Activated CD4-positive, alpha-beta memory T cell treated with anti-CD3 and anti-CD28 coated beads for 36 hours (primary cell): Measurements from ENCODE around the gene CHADL. TPM values are rescaled to one million over a fixed set of nuclear protein-coding genes. Genes with fewer than 3 reads are reported as not detected.

ENCODE experiments used
- CTCF ChIA-PET: fragments of 350-600 bp; sonication (Branson Sonifier 250); formaldehyde crosslinking; loops from one replicate; lab custom pipeline; 2021; ENCODE audit warnings: antibody characterized with exemption, inconsistent platforms; lab: Charles Lee
- POLR2A ChIA-PET: fragments of 350-600 bp; sonication (Branson Sonifier 250); formaldehyde crosslinking; loops from one replicate; lab custom pipeline; 2021; ENCODE audit warnings: antibody characterized with exemption; lab: Charles Lee
- DNase-seq: peaks from one replicate; pipeline ENCODE4 v3.0.0-alpha.2; 2020
- H3K27ac Mint-ChIP-seq: one replicate; pipeline ENCODE4 v1.8.0; 2021; ENCODE audit warnings: mixed read lengths
- H3K27me3 Mint-ChIP-seq: one replicate; pipeline ENCODE4 v1.8.0; 2021; ENCODE audit warnings: mixed read lengths
- H3K36me3 Mint-ChIP-seq: one replicate; pipeline ENCODE4 v1.8.0; 2021; ENCODE audit warnings: mixed read lengths
- H3K4me1 Mint-ChIP-seq: one replicate; pipeline ENCODE4 v1.8.0; 2021; ENCODE audit warnings: low read depth, mixed read lengths
- H3K4me3 Mint-ChIP-seq: one replicate; pipeline ENCODE4 v1.8.0; 2021; ENCODE audit warnings: mild to moderate bottlenecking, mixed read lengths
- H3K9me3 Mint-ChIP-seq: one replicate; pipeline ENCODE4 v1.8.0; 2021; ENCODE audit warnings: mixed read lengths
- intact Hi-C: fragments of 100-400 bp; cut with micrococcal nuclease; formaldehyde crosslinking; loops from one replicate; pipeline ENCODE4 v1.15.1; 2023
- total RNA-seq, 2 experiments: library from RNA; stranded (reverse); gene quantifications; one replicate each; pipeline ENCODE4 v1.2.3, GENCODE V29; 2021

CHADL gene
- total RNA-seq = under 1 TPM; 0.12 to 0.21 TPM

- Mint-ChIP-seq H3K4me3 (no peak within 1 kb of the TSS), H3K4me1 (peaks cover 11% of the 10 kb centered on the region), H3K27ac (no peak within 1 kb of the TSS), H3K27me3 (no peaks in the 10 kb centered on the region), H3K36me3 (peaks cover 2% of the 10 kb centered on the region), H3K9me3 (no peaks in the 10 kb centered on the region)
- no peak for DNase-seq
- intact Hi-C loops = no loop called here
- CTCF ChIA-PET = no interaction called here
- POLR2A ChIA-PET = no interaction called here
Measured at GRCh38 chr22:41240377-41241132, at the start of gene CHADL. CHADL (minus strand) TSS chr22:41240931; CDS start chr22:41240881, 50 bp downstream.

- ChIA-PET POLR2A (no interaction called here), CTCF (no interaction called here)
Measured at GRCh38 chr22:41289671-41290070, 48.9 kb upstream of the CHADL start.

DNA sequence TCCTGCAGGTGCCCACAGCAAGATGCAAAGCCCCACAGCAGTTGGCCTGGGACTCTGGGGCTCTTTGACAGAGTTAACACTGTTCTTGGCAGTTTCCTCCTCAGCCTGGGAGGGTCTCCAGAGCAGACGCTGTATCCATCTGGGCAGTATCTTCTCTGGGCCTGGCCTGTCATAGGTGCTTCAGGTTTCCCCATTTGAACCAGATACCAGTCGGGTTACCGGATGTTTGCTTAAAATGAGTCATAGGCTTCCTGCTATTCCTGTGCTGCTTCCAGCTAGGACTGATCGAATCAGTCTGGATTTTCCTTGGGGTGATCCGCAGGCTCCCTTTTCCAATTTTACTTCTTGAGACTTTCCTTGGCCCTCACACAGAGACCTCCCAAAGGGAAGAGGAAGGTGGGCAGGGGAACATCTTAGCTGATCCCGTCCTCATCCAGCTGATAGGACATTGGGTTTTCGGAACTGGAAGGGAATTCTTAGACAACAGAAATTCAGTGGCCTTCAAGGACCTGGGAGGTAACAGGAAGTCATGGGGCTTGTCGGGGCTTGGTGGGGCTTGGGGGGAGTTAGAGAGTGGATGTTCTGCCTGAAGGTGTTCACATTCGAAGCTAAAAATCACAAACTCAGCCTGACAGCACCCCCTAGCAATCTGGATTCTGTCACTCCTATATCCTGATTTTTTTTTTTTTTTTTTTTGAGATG, 47.7 kb upstream of the CHADL start:
- peak overlapping the region; percentile 14 for H3K4me3 Mint-ChIP-seq
- ChIA-PET CTCF (interaction anchor here (1.0 to 3.6 kb wide), 2 partner anchors 13 to 16 kb away, joined by 4 to 24 read pairs; partner anchors contain the start of gene ZC3H7B), POLR2A (interaction anchor here (0.6 to 1.2 kb wide), 2 partner anchors 10 to 13 kb away, joined by 4 read pairs; partner anchors contain the start of gene ZC3H7B)

More at GRCh38 chr22:41289671-41290070, 48.9 kb upstream of the CHADL start:
- Mint-ChIP-seq H3K36me3 (peaks cover 6% of the 10 kb centered on the region), H3K4me1 (peaks cover 8% of the 10 kb centered on the region), H3K27me3 (no peaks in the 10 kb centered on the region), H3K9me3 (no peaks in the 10 kb centered on the region), H3K27ac (no peak overlapping the region), H3K4me3 (no peak overlapping the region)
- intact Hi-C loops = loop anchor here (5.0 to 10.0 kb wide), 4 partner anchors 82 to 565 kb away; partner anchors contain the start of genes DESI1, L3MBTL2, ST13 and XPNPEP3
- no peak for DNase-seq

DNA sequence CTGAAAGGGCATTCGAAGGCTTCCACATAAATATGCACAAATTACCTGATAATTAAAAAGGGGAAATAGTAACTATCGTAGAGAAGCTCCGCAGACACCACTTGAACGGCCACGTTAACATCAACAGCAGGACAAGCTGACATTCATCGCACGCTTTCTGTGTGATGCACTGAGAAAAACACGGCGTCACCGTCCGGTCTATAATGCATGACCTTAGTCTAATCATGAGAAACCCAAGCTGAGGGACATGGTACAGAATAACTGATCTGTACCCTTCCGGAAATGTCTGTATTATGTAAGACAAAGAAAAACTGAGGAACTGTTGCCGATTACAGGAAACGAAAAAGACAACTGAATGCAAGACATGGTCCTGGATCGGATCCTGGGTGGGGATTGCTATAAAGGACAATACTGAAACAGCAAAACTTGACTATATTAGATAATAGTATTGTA, 45.9 kb upstream of the CHADL start:
- peaks cover 22% of the 10 kb centered on the region for H3K36me3 Mint-ChIP-seq
- peak overlapping the region; percentile 99 for H3K27ac Mint-ChIP-seq
- ChIA-PET POLR2A (interaction anchor here (0.7 to 2.1 kb wide), 9 partner anchors 15 to 335 kb away, joined by 3 to 33 read pairs (median 5); partner anchors contain the start of genes ACO2, DESI1, PHF5A and PMM1), CTCF (interaction anchor here (0.7 to 3.6 kb wide), 2 partner anchors 15 to 182 kb away, joined by 3 to 24 read pairs; partner anchors contain the start of genes ACO2, PHF5A and ZC3H7B)
- intact Hi-C loops = loop anchor here (1.0 to 10.0 kb wide), 9 partner anchors 15 to 568 kb away; partner anchors contain the start of genes ACO2, DESI1, L3MBTL2 and PHF5A
- no peaks in the 10 kb centered on the region for H3K27me3 Mint-ChIP-seq
- H3K4me1 Mint-ChIP-seq = peaks cover 22% of the 10 kb centered on the region
- peak; percentile 77 for DNase-seq
- H3K9me3 Mint-ChIP-seq = no peaks in the 10 kb centered on the region
- peak overlapping the region; percentile 98 for H3K4me3 Mint-ChIP-seq

More for the DNA sequence above, 47.7 kb upstream of the CHADL start:
- Mint-ChIP-seq H3K9me3 (no peaks in the 10 kb centered on the region), H3K4me1 (peaks cover 14% of the 10 kb centered on the region), H3K36me3 (peaks cover 14% of the 10 kb centered on the region), H3K27ac (peak overlapping the region; percentile 50), H3K27me3 (no peaks in the 10 kb centered on the region)
- intact Hi-C loops = loop anchor here (5.0 to 10.0 kb wide), 4 partner anchors 81 to 566 kb away; partner anchors contain the start of genes DESI1, L3MBTL2, ST13 and XPNPEP3
- DNase-seq = no peak

GRCh38 chr22:41285820-41286638, 45.3 kb upstream of the CHADL start, which contains the start of gene RANGAP1:
RANGAP1 (minus strand) TSS chr22:41286187; CDS start chr22:41281044, 5,143 bp downstream.
- H3K4me3 Mint-ChIP-seq = peak within 1 kb of the TSS; percentile 98
- ChIA-PET POLR2A (interaction anchor here (0.9 to 2.1 kb wide), 9 partner anchors 16 to 335 kb away, joined by 3 to 33 read pairs (median 5); partner anchors contain the start of genes ACO2, DESI1, PHF5A and PMM1), CTCF (interaction anchor here (0.7 to 3.6 kb wide), 2 partner anchors 15 to 183 kb away, joined by 3 to 24 read pairs; partner anchors contain the start of genes ACO2, PHF5A and ZC3H7B)
- H3K27me3 Mint-ChIP-seq = no peaks in the 10 kb centered on the region
- peak within 1 kb of the TSS; percentile 99 for H3K27ac Mint-ChIP-seq
- peaks cover 24% of the 10 kb centered on the region for H3K36me3 Mint-ChIP-seq
- intact Hi-C loops = loop anchor here (1.0 to 10.0 kb wide), 10 partner anchors 15 to 569 kb away; partner anchors contain the start of genes ACO2, DESI1, L3MBTL2 and PHF5A
- H3K9me3 Mint-ChIP-seq = no peaks in the 10 kb centered on the region
- DNase-seq = peak; percentile 99
- peaks cover 25% of the 10 kb centered on the region for H3K4me1 Mint-ChIP-seq

DNA sequence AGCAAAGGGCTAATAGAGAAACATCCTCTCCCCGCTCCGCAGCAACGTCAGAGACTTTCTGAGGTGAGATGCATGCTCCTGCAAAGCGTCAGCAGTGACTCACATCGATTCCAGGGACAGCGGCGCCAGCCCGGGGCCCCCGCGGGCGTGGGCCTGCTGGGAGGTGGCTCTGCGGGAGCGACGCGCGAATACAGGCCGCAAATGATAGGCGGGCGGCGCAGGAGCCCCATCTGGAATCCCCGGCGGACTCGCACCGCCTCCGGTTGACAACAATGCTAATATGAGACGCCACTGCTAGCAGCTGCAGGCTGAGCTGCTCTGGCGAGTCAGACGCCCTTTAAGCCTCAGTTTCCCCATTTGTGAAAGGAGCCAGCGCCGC, 44.7 kb upstream of the CHADL start:
- ChIA-PET POLR2A (interaction anchor here (0.9 to 2.1 kb wide), 7 partner anchors 17 to 334 kb away, joined by 4 to 33 read pairs (median 6); partner anchors contain the start of genes ACO2, PHF5A, PMM1 and RBX1), CTCF (interaction anchor here (3.6 kb wide), 1 partner anchor 16 kb away, joined by 24 read pairs; the partner anchor contains the start of gene ZC3H7B)
- peaks cover 27% of the 10 kb centered on the region for H3K4me1 Mint-ChIP-seq
- intact Hi-C loops = loop anchor here (1.0 to 10.0 kb wide), 5 partner anchors 78 to 569 kb away; partner anchors contain the start of genes DESI1, L3MBTL2, ST13 and XPNPEP3
- peak; percentile 95 for DNase-seq
- H3K36me3 Mint-ChIP-seq = peaks cover 30% of the 10 kb centered on the region
- no peaks in the 10 kb centered on the region for H3K9me3 Mint-ChIP-seq
- peak overlapping the region; percentile 98 for H3K4me3 Mint-ChIP-seq
- no peaks in the 10 kb centered on the region for H3K27me3 Mint-ChIP-seq
- H3K27ac Mint-ChIP-seq = peak overlapping the region; percentile 99

DNA sequence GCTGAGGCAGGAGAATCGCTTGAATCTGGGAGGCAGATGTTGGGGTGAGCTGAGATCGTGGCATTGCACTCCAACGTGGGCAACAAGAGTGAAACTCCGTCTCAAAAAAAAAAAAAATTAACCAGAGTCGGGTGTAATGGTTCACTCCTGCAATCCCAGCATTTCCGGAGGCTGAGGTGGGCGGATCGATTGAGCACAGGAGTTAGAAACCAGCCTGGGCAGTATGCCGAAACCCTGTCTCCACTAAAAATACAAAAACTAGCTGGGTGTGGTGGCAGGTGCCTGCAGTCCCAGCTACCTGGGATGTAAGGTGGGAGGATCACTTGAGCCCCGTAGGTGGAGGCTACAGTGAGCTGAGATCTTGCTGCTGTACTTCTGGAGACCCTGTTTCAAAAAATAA, 43.7 kb upstream of the CHADL start:
- no peak for DNase-seq
- Mint-ChIP-seq H3K4me1 (peaks cover 27% of the 10 kb centered on the region), H3K4me3 (peak overlapping the region; percentile 98), H3K9me3 (no peaks in the 10 kb centered on the region), H3K36me3 (peaks cover 35% of the 10 kb centered on the region), H3K27ac (peak overlapping the region; percentile 99), H3K27me3 (no peaks in the 10 kb centered on the region)
- POLR2A ChIA-PET = no interaction called here
- intact Hi-C loops = loop anchor here (10.0 kb wide), 1 partner anchor 570 kb away; no protein-coding TSS in a partner anchor
- CTCF ChIA-PET = interaction anchor here (1.1 to 3.6 kb wide), 2 partner anchors 17 to 47 kb away, joined by 4 to 24 read pairs; partner anchors contain the start of gene ZC3H7B

GRCh38 chr22:41280854-41281253, 40.1 kb upstream of the CHADL start:
- Mint-ChIP-seq H3K9me3 (no peaks in the 10 kb centered on the region), H3K27me3 (no peaks in the 10 kb centered on the region), H3K36me3 (peaks cover 58% of the 10 kb centered on the region), H3K4me1 (peaks cover 22% of the 10 kb centered on the region), H3K27ac (peak overlapping the region; percentile 38), H3K4me3 (no peak overlapping the region)
- CTCF ChIA-PET = interaction anchor here (1.5 to 2.3 kb wide), 2 partner anchors 21 to 43 kb away, joined by 3 to 5 read pairs; partner anchors contain the start of gene ZC3H7B
- intact Hi-C loops = loop anchor here (10.0 kb wide), 1 partner anchor 574 kb away; no protein-coding TSS in a partner anchor
- no peak for DNase-seq
- POLR2A ChIA-PET = interaction anchor here (1.0 kb wide), 1 partner anchor 10 kb away, joined by 3 read pairs; no protein-coding TSS in a partner anchor

DNA sequence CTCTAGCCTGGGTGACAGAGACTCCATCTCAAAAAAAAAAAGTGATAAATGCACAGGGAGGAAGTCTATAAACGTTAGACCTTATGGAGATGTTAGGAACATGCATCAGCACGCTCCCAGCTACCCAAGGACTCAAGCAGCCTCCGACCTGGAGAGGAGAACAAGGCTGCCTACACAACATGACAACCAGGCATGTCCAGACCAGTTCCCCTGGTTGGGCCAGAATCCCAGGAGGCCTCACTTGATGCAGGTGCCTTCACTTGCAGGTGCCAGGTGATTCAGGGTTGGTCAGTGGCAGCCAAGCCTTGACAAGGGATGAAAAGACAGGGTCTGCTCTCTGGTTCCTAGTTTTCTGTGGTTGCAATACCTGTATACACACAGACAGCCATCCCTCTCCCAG, 39.3 kb upstream of the CHADL start:
- Mint-ChIP-seq H3K4me3 (no peak overlapping the region), H3K27me3 (no peaks in the 10 kb centered on the region), H3K4me1 (peaks cover 22% of the 10 kb centered on the region), H3K9me3 (no peaks in the 10 kb centered on the region), H3K27ac (no peak overlapping the region), H3K36me3 (peaks cover 58% of the 10 kb centered on the region)
- ChIA-PET POLR2A (interaction anchor here (1.0 kb wide), 1 partner anchor 9 kb away, joined by 3 read pairs; no protein-coding TSS in a partner anchor), CTCF (interaction anchor here (1.5 to 2.3 kb wide), 2 partner anchors 21 to 42 kb away, joined by 3 to 5 read pairs; partner anchors contain the start of gene ZC3H7B)
- DNase-seq = no peak
- intact Hi-C loops = loop anchor here (10.0 kb wide), 1 partner anchor 575 kb away; no protein-coding TSS in a partner anchor

DNA sequence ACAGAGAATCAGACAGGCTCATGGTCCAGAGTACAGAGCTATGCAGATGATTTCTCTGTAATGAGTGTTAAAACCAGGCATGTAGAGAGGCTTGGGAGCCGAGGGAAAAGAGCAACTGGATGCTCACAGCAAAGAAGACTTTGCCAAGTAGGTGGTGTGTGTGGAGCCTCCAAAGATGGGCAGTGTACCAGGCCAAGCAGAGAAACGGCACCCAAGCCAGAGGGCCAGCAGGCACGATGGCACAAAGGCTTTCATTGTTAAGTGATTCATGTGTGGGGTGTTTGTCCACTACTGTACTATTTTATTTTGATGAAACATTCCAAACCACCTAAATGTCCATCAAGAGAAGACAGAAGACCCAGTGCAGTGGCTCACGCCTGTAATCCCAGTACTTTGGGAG, 34.1 kb upstream of the CHADL start:
- no peak for DNase-seq
- ChIA-PET POLR2A (no interaction called here), CTCF (no interaction called here)
- intact Hi-C loops = no loop called here
- Mint-ChIP-seq H3K4me3 (no peak overlapping the region), H3K36me3 (peaks cover 55% of the 10 kb centered on the region), H3K4me1 (peaks cover 5% of the 10 kb centered on the region), H3K27me3 (no peaks in the 10 kb centered on the region), H3K27ac (no peak overlapping the region), H3K9me3 (no peaks in the 10 kb centered on the region)
